MV-4-11 (cell line): ENCODE results near the gene APEX1.
"Not testable (repeated sequence)": the region's sequence is repeated elsewhere in the genome, so short reads cannot be mapped to it uniquely, and the experiment has no call there.

ENCODE experiments used
- DNase-seq: peaks from one replicate; lab custom pipeline; 2025; lab: John Stamatoyannopoulos, UW

APEX1 gene

DNA sequence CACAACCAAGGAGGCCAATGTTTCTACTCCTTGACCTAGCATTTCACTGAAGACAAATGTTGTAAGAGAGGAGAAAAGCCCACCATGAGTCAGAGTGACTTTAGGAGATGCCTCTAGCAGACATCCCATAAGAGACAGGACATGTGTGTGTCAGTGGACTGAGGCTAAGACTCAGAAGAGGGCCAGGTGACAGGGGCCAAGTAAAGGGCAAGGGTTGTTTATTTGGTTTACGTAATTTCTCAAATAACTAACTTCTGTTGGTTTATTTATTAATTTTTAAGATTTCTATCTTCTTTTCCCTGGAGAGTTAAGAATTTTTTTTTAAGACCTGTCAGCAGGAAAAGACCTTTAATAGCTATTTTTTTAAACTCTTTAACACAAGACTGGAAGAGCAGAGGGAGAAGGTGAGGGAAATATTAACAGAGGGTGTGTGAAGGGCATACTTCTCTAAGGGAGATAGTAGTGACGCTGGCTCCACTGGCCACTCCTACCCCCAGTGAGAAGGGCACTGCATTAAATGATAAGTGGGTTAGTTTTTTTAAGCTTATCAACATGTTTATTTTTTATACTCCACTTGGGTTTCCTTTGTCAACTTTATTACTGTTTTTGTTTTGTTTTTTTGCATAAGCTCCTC is 17.6 kb downstream of the APEX1 start:
- no peak for DNase-seq

DNA sequence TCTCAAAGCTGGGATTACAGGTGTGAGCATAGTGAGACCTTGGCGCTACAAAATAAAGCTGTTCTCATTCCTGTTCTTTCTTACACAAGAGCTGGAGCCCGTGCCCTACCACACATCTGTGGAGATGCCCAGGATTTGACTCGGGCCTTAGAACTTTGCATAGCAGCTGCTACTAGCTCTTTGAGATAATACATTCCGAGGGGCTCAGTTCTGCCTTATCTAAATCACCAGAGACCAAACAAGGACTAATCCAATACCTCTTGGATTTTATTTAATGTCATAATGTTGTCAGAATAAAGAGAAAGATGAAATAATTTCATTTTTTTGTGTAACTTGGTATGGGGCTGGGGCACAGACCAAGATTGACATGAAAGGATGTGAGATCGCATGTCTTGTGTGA is 21.8 kb downstream of the APEX1 start:
- no peak for DNase-seq

DNA sequence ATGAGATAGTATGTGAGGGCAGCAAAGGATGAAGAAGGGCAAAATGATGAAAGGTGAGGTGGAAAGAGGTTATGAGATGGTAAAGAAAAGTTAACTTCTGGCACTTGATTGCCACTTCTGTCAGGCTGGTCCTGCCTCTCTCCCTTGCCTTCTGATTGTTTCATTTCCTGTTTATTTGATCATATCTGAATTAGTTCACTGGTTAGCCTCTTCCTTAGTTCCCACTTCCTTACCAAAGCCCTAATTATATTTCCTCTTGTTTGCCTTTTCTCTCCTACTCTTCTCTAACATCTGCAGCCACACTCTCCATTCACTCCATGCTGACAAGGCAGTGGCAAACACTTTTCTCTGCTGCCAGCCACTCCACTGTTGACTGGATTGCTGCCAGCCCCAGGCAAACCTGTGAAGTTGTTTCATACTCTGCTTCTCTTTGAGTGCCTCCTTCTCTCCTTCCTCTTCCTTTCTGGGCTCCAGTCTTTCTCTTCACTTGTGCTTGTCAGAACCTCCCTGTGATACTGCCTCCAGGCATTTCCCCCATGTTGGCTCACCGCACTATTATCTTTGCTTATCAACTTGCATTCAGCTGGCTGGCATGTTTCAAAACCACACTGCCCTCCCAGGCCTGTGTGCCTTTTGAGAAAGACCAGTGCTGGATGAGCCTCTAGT is 22.3 kb downstream of the APEX1 start:
- DNase-seq, result peak; percentile 59

DNA sequence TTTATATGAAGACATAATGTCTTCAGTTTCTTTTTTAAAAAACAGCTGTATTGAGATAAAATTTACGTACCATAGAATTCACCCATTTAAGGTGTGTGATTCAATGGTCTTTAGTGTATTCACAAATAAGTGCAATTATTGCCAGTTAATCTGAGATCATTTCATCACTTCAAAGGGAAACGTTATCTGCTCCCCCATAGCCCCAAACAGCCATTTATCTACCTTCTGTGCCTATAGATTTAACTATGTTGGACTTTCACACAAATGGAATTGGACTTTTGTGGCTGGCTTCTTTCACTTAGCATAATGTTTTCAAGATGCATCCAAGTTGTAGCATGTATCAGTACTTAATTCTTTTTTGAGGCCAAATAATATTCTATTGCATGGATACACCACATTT is 23.9 kb downstream of the APEX1 start:
- DNase-seq, result no peak

DNA sequence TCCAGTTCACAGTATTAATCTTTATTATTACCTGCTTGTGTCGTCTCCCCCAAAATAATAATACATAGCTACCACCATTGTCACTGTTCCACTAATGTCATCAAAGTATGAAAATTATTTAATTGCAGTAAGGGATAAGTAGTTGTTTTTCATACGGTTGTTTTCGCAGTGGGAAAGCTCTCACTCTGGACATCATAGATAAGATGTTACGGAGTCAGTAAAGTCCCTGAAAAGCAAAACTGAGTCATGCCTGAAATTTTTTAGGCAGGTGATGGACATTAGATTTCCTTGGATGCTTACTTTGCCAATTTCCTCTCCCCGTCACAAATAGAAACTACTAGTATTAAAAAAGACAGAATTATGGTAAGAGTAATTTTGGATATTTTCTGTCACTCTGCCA is 27.4 kb downstream of the APEX1 start:
- DNase-seq, result no peak

DNA sequence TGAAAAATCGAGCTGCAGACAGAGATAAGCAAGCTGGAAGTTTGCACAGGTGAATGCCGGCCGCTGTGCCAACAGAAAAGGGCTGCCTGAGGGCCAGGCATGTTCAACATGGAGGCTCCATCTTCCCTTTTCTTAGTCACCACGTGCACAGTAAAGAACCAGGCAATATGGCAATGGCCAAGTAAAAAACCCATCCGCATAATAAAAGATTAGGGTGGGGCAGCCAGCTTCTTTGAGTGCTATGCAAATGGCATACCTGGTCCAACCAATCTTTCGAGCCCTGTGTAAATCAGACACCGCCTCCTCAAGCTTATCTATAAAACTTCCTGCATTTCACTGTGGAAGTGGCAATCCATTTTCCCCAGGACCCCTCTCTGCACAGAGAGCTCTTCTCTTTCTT is 30.9 kb downstream of the APEX1 start:
- no peak for DNase-seq

DNA sequence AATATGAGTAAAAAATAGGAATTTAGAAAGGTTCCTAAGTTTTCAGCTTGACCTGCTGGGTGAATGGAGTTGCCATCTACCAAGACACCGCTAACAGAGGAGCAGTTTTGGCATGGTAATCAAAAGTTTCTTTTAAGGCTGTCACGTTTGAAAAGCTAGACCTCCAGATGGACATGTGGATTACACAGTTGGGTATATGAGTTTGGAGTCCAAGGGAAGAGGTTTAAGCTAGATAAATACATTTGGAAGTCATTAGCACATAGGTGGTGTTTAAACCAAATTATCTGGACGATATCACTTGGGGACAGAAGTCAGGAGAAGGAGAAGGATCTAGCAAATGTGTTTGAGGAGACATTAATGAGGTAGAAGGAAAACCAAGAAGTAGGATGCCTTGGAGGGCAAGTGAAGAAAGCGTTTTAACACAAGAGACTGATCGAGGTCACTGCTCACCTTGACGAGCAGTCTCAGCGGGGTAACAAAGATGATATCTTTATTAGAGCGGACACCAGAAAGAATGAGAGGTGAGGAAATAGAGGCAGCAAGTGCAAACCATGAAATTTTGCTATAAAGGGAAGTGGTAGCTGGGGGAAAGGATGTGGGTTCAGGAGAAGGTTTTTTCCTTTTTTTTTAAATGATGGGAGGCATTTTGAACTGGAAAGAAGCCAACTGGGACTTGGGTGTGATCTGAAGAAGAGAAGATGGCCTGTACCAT is 31.8 kb downstream of the APEX1 start:
- DNase-seq, result peak; percentile 57

DNA sequence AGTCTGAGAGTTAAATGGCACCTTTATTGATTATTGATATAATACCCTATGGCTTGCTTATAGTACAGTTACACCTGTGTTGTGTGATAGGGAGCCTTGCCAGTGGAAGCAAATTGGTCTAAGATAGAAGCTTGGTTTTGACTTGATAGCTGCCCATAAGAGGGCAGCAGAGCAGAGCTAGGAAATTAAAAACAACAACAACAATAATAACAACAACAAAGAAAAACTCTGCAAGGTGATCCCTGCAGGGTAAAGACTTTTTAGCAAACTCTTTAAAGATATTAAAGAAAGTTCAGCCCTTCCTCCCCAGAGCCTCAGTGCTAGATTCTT is 32.3 kb downstream of the APEX1 start:
- no peak for DNase-seq

DNA sequence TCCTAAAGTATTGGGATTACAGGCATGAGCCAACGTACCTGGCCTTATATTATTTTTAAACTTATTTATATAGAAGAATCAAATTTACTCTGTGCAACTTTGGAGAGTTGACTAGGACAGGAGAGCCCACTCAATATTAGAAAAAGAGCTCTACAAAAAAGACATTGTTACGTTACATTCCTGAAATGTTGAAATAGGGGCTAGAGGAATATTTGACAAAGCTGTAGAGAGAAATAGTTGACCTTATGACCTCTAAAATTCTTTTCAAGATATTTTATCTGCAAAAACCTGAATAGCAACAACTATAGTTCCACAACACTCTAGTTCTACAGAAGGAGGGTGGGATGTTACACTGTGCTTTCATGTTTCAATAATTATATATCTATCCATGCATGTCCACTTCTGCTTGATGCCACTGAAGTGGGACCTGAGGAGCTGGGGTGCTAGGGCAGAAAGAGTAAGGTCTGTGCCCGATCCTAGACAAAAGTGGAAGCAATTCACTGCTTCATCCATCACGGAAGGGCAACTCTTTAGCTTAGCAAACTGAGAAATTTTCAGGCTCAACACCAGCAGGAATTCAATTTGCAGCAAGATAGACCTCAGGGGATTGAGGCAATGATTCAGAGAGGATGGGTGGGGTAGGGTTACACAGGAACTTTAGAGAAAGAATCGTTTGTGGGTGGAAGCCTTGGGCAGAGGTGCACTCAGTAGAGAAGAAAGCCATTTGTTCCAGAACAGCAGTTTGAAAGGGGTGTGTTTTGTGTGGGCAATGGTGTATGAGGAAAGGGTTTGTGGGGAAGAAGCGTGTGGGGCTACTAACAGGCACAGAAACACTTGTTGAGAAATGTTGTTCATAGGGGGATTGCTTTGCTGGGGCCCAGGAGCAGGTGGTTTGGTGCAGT is 34.3 kb downstream of the APEX1 start:
- DNase-seq, result peak; percentile 80

DNA sequence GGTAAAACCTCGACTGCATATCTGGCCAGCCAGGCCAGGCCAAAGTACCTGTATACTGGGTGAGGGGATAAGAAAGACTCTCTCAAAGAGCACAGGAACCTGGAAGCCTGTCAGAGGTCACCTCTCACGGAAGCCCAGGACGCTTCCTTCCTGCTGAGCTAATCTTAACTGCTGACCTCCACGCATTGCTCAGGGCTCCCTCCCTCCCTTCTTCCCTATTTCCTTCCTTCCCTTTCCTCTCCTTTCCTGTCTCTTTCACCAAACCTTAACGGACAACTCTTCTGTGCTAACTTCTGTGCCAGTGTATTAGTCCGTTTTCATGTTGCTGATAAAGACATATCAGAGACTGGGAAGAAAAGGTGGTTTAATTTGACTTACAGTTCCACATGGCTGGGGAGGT is 35.5 kb downstream of the APEX1 start:
- DNase-seq, result no peak

DNA sequence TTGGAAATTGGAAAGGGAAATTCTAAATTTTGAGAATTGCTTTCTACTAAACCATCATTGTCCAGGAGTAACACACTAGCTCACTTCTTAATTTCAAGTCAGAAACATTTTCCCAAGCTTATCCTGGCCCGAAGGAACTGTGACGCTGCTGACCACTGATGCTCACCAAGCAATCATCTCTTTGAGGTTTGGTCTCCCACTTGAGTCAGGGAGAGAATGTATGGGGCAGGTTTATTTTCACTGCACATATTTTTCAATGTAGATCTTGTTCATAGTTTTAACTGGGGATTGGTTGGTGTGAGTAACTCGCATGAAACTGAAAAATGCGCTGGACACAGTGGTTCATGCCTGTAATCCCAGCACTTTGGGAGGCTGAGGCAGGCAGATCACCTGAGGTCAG is 37.5 kb downstream of the APEX1 start:
- DNase-seq, result no peak

DNA sequence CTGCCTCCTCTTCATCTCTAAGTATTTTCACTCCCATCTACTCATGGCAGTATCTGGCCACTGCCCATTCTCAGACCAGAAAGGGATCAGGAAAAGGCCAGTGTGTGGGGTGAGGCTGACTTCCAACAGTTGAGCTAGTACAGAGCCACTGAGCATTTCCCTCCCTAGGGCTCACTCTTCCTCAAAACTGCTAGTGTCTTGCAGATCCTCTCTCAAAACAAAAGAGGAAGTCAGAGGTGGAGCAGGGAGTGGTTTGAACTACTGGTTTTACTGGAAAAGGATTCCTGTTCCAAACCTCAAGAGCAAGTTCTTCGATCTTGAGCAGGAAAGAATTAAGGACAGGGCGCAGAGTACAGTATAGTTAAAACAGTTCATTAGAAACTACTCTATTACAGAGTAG is 38.6 kb downstream of the APEX1 start:
- DNase-seq, result peak; percentile 95

DNA sequence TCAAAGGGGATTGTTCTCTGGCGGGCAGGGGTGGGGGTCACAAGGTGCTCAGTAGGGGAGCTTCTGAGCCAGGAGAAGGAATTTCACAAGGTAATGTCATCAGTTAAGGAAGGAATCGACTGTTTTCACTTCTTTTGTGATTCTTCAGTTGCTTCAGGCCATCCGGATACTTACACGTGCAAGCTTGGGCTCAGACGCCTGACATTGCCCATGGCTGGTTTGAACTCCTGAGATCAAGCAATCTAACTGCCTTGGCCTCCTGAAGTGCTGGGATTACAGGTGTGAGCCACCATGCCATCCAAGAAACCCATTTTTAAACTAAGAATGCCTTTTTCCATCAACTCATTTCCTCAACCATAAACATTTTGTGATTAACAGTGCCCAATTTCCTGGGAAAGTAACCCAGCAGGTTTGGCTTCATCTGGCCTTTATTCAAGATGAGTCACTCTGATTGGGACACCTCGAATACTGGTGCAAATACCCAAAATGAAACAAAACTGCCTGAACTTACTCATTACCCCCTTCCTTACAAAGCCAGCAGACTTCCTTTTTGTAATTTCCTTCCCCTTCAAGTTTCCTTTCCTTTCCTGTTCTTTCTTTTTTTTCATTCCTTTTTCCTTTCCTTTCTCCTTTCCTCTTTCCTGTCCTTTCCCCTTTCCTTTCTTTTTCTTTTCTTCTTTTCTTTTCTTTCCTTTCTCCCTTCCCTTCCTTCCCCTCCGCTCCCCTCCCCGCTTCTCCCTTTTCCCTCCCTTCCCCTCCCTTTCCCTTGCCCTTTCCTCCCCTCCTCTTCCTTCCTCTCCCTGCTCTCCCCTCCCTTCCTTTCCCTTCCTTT is 40.1 kb downstream of the APEX1 start:
- peak; percentile 76 for DNase-seq

DNA sequence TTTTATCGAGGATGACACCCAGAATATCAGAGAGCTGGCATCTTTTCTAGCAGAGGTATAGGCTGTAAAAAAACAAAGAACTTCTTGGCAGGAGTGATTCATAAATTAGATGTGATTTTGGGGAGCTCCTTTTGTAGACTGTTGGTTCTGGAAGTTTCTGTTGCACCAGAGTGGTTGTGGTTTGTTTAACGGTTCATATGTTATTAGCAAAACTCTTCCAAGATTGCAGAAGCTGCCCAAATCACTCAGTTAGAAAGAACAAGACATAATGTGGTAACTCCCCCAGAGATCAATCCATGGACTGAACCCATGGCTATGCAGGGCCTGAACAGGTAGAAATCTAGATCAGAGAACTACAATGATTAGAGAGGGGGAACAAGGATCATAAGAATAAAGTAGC is 43.6 kb downstream of the APEX1 start:
- peak; percentile 82 for DNase-seq

DNA sequence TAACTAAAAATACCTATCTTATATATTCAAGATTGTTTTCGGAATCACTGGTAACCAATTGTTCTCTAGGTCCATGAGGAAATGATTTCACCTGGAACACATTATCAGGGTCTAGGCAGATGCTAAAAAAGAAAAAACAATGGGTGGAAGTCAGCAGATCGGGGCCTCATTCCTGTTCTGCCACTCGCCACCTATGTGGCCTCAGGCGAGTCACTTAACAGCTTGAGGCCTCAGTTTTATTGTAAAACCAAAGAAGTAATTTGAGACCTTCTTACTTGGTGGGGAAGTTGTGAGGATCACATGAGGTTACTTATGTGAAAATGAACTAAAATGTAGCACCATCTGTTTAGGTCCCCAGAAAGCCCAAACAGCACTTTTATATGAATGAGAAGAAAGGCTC is 44.1 kb downstream of the APEX1 start:
- peak; percentile 75 for DNase-seq

DNA sequence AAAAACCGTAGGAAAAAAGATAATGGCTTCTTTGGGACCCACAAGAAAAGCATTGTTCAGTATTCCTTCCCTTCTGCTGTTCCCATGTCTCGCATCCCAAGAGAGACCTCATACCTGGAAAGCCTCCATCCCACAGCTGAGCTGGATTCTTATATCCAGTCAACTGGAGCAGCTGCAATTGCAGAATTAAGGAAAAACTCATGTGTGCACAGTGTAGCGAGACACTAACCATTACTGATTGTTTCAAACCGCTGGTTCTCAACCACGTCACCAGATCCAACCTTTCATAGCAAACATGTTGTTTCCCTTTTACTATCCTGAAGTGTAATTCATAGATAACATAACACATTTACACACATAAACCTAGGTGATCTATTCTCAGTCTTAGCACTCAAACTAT is 44.9 kb downstream of the APEX1 start:
- no peak for DNase-seq

DNA sequence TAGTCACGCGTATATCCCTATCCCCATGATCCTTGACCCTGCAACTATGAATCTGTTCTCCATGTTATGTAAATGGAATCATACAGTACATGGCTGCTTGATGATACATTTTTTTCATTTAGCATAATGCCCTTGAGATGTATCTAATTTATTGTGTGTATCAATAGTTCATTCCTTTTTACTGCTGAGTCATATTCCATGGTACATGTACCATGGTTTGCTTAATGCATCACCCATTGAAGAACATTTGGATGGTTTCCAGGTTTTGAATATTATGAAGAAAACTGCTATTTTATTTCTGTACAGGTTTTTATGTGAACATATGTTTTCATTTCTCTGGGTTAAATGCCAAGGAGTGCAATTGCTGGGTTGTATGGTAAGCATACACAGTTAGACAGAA is 46.3 kb downstream of the APEX1 start:
- DNase-seq, result no peak

DNA sequence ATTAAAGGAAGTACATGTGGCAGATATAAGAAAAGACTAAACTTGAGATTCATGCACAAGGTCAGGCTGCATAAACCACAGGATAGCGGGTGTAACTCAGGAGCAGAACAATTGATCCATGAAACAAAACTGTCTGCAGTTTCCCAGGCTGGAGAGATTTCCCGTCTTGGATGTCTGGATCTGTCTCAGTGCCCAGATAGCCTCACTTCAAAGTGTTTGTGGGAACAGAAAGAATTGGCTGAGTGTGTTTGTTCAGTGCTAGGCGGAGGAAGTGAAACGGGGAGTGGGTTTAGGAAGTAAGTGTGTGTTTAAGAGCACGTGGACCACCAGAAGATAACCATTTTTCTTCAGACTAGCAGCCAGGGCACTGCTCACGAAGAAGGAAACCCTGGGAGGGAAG is 48.9 kb downstream of the APEX1 start:
- peak; percentile 86 for DNase-seq

DNA sequence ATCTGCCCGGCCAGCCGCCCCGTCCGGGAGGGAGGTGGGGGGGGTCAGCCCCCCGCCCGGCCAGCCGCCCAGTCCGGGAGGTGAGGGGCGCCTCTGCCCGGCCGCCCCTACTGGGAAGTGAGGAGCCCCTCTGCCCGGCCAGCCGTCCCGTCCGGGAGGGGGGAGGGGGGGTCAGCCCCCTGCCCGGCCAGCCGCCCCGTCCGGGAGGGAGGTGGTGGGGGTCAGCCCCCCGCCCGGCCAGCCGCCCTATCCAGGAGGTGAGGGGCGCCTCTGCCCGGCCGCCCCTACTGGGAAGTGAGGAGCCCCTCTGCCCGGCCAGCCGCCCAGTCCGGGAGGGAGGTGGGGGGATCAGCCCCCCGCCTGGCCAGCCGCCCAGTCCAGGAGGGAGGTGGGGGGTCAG is 51.2 kb downstream of the APEX1 start:
- DNase-seq, result not testable (repeated sequence)

DNA sequence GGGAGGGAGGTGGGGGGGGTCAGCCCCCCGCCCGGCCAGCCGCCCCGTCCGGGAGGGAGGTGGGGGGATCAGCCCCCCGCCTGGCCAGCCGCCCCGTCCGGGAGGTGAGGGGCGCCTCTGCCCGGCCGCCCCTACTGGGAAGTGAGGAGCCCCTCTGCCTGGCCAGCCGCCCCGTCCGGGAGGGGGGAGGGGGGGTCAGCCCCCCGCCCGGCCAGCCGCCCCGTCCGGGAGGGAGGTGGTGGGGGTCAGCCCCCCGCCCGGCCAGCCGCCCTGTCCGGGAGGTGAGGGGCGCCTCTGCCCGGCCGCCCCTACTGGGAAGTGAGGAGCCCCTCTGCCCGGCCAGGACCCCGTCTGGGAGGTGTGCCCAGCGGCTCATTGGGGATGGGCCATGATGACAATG is 51.7 kb downstream of the APEX1 start:
- not testable (repeated sequence) for DNase-seq
